Coronary artery (tissue), 2 donors: Measurements from ENCODE around the gene CAMKK1.

Experiments used
- DNase-seq: peaks from one replicate; pipeline ENCODE4 v3.0.0-alpha.2; 2017; ENCODE audit warnings: low spot score
- H3K27ac ChIP-seq, 2 donors: fragments of 200-600 bp; sonication (generic); one replicate each; pipeline ENCODE4 v1.5.1; 2016 to 2019
- H3K4me3 ChIP-seq: fragments of 200-600 bp; sonication (generic); 2 replicates; pipeline ENCODE4 v1.5.1; 2016; ENCODE audit warnings: mild to moderate bottlenecking, moderate library complexity
- CTCF ChIP-seq: fragments of 200-600 bp; sonication (generic); IDR thresholded peaks from one replicate; pipeline ENCODE4 v1.5.1; 2019; ENCODE audit warnings: antibody characterized with exemption

The CAMKK1 gene

GRCh38 chr17:3911271-3912053 lies 18.6 kb upstream of the CAMKK1 start:
- DNase-seq, result no peak
- Histone ChIP-seq H3K4me3 (no peak overlapping the region), H3K27ac (no peak overlapping the region)
- TF ChIP-seq CTCF, result no peak

- DNase-seq, result no peak
- H3K27ac ChIP-seq, result no peak overlapping the region
- no peak for TF ChIP-seq CTCF
- H3K4me3 ChIP-seq, result no peak overlapping the region
Observed at GRCh38 chr17:3910420-3911270, 17.8 kb upstream of the CAMKK1 start.

GRCh38 chr17:3909257-3909656 lies 16.4 kb upstream of the CAMKK1 start:
- DNase-seq, result no peak
- TF ChIP-seq CTCF, result no peak
- Histone ChIP-seq H3K27ac (no peak overlapping the region), H3K4me3 (no peak overlapping the region)

- Histone ChIP-seq H3K4me3 (no peak overlapping the region), H3K27ac (no peak overlapping the region)
- TF ChIP-seq CTCF, result no peak
- no peak for DNase-seq
Observed at GRCh38 chr17:3907483-3908216, 14.8 kb upstream of the CAMKK1 start.

GRCh38 chr17:3906881-3907280 lies 14.0 kb upstream of the CAMKK1 start:
- no peak for TF ChIP-seq CTCF
- DNase-seq, result no peak
- Histone ChIP-seq H3K4me3 (no peak overlapping the region), H3K27ac (no peak overlapping the region)

GRCh38 chr17:3905017-3905520 lies 12.2 kb upstream of the CAMKK1 start:
- H3K4me3 ChIP-seq, result no peak overlapping the region
- H3K27ac ChIP-seq, result no peak overlapping the region
- DNase-seq, result no peak
- TF ChIP-seq CTCF, result no peak
